Urothelium cell line (cell line): ENCODE data around the gene CCT6B.
"Not testable (repeated sequence)": the region's sequence is repeated elsewhere in the genome, so short reads cannot be mapped to it uniquely, and the experiment has no call there.

Experiments used
- DNase-seq: peaks from one replicate; pipeline ENCODE4 v3.0.0; 2011; ENCODE audit warnings: low spot score, mixed read lengths
- FAIRE-seq: peaks from 2 replicates; lab custom pipeline; 2011; peaks lifted over from hg19 to GRCh38; lab: Jason Lieb, UNC

CCT6B gene

DNA sequence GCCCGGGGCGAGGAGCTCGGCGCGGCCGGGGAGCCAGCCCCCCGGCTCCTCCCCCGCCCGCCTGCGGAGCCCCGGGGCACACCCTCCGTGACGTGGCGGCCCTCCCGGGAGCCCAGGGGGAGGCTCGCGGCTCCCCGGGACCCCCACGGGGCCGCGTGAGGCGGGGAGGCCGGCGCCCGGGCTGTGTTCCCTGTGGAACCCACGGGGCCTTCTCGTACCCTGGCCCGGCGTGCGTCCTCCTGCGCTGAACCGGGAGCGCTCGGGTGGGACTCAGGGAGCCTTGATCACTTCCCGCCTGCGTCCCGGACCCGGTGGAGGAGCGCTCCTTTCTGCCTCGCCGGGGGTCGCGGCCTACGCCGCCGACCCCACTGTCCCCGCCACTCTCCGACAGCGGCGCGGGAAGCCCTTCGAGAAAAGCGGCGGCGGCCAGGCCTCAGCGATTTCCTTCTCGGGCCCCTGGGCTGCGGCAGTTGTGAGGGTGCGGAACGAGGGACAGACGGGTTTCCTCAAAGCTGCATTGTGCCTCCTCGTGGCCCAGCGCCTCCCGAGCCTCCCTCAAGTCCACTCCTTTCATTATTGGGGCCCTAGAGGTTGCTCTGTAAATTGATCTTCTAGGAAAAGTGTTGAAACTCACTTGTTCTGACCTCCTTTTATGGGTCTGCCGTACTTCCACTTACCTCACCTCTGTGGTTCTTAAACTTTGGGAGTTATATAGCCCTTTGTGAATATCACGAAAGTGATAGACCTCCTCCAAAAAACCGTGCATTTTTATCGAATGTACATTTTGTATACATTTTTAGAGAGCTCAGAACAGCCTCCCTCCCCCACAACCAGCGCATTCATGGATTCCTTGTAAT lies 19.6 kb upstream of the CCT6B start:
- peak; percentile 90 for DNase-seq
- FAIRE-seq, result no peak

DNA sequence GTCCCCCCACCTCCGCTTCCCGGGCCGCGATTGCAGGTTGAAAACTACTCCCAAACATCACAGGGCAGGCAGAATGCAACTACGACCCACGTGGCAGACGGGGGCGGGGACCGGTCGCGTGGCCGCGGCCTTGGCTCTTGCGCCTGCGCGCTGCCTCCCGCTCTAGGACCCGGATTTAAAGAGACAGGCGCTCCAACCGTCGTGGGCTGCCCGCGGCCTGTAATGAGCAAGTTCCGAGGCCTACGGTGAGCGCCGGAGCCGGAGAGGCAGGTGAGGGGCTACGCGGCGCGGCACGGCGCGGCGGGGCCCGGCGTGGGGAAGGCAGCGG lies 19.1 kb upstream of the CCT6B start, which contains the start of gene LIG3:
LIG3 (plus strand) TSS at position 160 of the 328 bp plus-strand sequence. CDS start 2,494 bp downstream, outside the sequence.
- FAIRE-seq (peak; percentile 88), DNase-seq (peak; percentile 97)

DNA sequence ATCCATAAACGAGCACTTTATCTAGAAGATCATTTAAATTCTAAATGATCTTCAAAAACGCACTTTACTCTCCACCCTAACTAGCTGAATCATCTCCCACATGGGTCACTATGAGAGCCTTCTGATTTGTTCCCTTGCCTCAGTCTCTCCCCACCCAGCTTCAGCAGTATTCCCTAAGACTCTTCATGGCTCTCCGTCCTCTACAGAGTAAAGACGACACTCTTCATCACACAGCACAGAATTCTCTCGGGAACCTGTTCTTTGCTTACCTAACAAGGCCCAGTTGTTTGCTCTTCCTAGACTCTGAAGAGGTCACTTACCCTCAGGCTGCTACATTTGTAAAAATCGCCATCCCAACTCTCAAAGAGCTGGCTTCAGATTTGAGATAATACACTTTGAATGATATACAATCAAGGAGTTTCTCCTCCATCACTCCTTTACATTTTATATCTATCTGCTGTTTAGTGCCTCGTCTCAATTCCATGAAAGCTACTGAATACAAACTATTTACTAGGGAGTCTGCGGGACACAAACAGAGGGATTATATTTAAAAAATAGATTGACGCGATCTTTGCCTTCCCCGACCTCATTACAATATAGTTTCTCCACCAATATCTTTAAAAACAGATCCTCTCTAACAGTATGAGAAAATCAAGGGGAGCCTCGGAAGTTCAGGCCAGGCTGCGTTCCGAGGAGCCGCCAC lies 18.5 kb upstream of the CCT6B start:
- FAIRE-seq (no peak), DNase-seq (no peak)

DNA sequence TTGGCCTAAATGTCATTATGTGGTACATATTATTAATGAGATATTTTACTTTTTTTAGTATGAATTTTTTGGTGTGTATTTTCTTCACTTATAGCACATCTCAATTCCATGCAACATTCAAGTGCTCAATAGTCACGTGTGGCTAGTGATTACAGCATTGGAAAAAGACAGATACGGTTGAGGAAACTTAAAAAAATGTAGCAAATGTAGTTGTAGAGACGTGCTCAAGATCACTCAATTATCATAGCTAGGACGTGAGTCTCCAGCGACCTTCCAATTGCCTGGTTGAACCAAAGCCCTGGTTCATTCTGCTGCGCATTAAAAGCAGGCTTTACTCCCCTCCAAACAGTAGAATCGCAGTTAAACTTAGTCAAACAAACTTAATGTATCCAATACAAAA lies 17.9 kb upstream of the CCT6B start:
- FAIRE-seq, result no peak
- no peak for DNase-seq

DNA sequence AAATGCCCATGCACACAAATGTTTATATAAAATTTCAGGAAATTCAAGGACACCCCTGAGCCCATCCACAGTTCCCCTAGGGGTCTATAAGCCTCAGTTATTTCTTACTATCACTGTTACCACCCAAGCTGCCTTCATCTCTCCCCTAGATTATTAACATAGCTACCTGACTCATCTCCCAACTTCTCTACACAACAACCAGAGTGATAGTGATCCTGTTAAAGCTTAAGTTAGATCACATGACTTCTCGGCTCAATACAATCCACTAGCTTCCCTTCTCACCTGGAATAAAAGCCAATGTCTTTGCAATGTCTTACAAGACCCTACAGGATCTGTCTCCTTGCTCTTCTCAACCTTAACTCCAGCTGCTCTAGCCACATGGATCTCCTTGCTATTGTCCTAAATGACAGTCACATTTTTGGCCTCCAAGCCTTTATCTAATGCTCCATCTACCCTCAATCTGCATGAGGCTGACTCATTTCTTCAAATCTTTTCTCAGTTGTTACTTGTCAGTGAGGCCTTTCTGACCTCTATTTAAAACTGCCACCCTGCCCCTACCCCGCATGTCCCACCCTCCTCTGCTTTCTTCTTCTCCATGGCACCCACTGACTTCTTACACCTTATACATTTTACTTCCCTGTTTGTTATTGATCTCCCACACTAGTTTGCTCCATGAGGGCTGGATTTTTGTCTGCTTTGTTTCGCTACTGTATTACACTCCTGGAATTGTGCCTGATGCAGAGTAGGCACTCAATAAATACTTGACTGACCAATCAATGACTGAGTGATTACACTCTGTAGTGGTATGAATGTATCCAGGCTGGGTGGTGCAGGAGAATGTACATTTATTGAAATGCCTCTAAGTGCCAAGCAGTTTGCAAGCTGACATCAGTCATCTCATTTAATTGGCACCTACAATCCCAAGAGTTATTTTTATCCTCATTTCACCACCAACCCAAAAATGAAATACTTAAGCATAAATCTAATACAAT lies 13.8 kb upstream of the CCT6B start:
- FAIRE-seq, result no peak
- no peak for DNase-seq

DNA sequence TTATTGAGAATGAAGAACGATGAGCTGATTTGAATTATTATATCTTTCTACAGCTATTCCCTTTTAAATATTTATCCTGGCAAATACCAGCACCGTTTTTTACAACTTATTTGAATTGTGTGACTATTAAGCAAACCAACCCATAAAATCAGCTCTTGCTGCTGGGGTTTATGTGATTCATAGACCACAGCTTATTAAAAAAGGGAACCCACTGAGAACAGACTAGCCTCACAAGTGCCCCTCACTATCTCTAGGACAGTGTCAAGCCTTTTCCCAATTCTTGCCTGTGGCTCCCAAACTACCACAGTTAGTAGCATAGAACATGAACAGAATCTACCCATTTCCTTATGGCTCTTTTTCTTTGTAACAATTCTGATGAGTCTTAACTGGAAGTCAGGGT lies 12.9 kb upstream of the CCT6B start:
- FAIRE-seq (no peak), DNase-seq (no peak)

DNA sequence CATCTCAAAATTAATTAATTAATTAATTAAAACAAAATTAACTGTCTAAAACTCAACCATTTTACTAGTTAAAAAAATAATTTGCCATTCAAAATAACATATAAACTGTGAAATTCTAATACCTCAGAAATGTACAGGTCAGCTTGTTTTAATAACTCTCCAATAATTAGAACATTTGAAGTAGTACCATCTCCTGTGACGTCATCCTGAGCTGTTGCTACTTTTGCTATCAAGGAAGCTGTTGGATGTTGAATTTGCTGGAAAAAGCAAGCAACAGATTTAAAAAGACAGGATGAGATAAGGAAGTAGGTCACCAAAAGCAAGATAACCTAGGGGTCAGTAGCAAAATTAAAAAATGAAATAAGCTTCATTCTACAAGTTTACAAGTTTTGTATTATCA lies 2.8 kb downstream of the CCT6B start:
- FAIRE-seq, result no peak

DNA sequence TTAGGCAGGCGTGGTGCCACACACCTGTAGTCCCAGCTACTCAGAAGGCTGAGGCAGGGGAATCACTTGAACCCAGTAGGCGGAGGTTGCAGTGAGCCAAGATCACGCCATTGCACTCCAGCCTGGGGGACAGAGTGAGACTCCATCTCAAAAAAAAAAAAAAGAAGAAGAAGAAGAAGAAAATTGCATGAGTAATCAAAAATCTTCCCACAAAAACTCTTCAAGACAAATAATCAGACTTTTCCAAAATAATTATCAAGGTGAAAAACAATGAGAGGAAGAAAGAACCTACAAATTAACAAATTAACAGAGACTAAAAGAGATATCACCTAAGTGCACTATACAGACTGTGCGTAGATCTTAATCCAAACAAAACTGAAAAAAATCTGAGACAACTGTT lies 10.5 kb downstream of the CCT6B start:
- FAIRE-seq, DNase-seq: not testable (repeated sequence)

More for the DNA sequence above, 2.8 kb downstream of the CCT6B start:
- no peak for DNase-seq

DNA sequence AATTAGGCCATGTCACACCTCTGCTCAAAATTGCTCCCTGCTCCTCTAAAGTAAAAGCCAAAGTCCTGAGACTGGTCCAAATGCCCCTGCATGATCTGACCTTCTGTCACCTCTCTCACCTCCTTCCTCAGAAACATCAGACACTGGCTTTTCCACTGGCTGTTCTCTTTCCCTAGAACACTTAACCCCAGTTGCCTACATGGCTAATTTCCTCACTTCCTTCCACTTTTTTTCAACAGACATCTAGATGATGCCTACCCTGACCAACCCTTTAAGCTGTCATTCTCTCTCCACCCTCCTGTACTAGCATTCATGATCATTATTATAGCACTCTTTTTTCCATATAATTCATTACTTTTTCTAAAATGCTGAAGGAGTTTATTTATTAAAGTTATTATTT lies 31.0 kb downstream of the CCT6B start:
- FAIRE-seq, result no peak
- DNase-seq, result no peak

DNA sequence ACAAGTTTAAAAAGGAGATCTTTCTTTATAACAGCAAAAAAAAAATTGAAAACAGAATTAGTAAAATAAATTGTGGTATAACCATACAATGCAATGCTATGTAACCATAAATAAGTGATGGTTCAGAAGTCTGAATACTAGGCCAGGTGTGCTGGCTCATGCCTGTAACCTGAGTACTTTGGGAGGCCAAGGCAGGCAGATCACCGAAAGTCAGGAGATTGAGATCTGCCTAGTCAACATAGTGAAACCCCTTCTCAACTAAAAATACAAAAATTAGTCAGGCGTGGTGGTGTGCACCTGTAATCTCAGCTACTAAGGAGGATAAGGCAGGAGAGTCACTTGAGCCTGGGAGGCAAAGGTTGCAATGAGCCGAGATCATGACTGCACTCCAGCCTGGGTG lies 34.6 kb downstream of the CCT6B start:
- DNase-seq (no peak), FAIRE-seq (no peak)

DNA sequence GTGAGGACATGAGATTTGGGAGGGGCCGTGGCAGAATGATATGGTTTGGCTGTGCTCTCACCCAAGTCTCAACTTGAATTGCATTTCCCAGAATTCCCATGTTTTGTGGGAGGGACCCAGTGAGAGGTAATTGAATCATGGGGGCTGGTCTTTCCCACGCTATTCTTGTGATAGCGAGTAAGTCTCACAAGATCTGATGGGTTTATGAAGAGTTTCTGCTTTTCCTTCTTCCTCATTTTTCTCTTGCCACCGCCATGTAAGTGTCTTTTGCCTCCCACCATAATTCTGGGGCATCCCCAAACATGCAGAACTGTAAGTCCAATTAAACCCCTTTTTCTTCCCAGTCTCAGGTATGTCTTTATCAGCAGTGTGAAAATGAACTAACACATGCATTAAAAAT lies 40.6 kb downstream of the CCT6B start:
- FAIRE-seq, result no peak
- DNase-seq, result no peak

DNA sequence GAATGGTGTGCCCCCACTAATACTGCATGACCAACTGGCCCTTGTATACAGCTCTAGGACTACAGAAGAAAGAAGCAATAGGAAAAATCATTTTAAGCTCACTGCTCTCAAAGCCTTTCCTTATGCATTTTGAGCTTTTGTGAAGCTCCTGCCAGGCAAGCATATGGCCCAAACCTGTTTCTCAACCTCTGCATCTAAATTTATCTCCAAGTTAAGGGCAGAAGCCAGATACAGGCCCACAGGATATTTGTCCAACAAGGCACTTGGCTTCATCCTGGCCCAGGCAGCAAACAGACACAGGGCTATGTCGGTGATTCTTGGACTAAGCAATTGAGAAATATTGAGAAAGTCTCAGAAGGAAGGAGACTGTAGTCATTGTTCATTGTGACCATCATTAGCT lies 43.9 kb downstream of the CCT6B start:
- FAIRE-seq (no peak), DNase-seq (no peak)

DNA sequence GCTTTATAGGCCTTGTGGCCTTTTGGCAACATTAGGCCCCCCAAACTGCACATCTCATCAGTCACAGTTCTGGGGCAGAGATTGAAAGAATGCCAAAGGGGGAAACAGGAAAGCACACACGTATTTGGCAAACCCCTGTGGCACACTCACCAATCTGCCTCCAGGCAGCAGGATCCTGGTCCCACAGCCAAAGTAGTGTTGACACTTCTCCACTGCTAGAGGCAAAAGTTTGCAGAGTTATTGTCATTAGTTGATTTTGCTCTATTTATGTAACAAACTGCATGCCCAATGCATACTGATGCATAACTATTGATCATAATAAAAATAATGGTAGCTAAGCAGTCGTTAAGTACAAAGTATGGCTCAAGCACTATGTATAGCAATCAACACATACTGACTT lies 45.1 kb downstream of the CCT6B start:
- FAIRE-seq, result no peak
- no peak for DNase-seq

DNA sequence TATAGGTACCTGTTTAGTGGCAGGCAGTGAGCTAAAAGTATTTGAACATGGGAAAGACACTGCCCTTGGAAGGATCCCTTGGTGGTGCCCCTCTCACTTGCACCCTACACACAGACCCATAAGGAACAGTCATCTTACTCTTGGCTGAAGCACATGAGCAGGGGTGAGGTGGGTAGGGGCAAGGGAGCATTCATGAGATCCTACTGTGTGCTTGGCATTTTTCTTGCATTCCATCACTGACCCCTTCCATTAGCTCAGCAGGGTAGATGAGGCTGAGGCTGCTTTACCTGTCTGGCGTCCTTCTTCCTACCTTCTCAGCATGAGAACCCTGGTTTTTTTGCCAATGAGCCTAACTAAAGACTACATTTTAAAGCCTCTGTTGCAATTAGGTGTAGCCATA lies 48.3 kb downstream of the CCT6B start:
- no peak for DNase-seq
- FAIRE-seq, result no peak

DNA sequence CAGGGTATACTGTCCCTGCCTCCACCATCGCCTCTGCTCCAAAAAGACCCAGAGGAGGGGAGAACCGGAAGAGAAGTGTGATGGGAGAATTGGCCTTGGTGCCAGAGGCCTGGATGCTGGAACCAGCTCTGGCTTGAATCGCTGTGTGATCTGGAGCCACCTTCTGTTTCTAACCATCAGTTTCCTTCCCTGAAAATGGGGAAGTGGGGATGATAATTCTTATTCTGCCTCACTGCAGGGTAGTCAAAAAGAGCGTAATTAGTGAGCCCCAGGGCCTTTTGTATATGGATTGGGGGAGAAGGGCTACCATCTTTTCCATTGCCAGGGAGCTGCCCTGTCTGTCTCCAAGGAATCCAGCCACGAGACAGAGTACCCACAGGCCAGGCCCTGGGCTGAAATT lies 52.2 kb downstream of the CCT6B start:
- DNase-seq, result no peak
- FAIRE-seq, result no peak

DNA sequence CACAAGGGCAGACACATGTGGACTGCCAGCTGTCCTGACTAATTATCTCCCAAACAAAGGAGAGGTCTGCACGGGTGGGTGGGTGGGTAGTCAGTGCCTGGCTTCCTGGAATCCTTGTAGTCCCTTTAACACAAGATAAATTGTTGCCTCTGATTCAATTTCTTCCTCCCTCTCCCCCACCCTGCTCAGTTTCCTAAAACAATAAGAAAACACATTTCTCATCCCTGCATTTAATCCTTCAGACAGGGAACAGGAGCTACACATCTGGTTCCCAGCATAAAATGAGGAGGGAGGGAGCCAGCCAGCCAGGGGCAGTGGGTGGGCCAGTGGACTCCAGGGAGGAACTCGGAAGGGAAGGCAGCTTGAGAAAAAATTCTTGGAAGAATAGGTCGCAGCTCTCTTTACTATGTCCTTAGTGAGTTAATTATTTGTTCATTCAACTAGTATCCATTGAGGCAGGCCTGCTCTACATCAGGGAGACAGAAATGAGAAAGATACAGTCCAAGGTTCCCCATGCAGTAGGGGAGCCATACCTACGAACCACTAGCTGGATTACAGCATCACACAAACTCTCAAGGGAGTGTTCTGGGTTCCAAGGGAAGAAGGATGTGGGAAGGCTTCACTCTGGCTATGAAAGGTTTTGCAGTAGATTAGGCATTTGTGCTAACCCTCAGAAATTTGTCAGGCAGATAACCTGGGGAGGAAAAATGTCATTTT lies 58.3 kb downstream of the CCT6B start:
- no peak for FAIRE-seq
- DNase-seq, result no peak

DNA sequence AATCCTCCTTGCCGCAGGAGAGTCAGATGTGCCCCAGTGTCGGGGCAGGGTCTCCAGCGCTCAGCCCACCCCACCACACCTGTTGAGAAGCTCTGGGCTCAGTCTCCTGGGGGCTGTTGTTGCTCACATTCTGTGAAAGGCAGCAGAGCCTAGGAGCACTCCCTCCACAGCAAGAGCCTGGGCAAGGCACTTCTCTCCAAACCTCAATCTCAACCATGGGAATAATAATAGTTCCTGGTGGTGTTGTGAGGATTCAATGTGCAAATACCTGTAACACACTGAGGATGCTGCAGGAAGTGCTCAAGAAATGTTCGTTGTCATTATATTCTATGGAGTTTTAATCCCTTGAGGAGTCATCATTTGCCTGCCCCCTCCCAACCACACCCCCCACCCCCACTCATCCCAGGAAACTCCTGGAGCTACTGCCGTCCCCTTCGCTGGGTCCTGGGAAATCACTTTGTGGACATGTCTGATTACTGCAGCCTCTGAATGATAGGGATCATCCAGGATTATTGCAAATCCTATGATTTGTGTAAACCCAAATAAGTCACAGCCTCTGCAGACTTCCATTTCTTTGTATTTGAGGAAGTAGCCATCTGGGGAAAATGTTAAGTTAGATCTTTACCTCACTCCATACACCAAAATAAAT lies 61.5 kb downstream of the CCT6B start:
- DNase-seq (no peak), FAIRE-seq (no peak)

DNA sequence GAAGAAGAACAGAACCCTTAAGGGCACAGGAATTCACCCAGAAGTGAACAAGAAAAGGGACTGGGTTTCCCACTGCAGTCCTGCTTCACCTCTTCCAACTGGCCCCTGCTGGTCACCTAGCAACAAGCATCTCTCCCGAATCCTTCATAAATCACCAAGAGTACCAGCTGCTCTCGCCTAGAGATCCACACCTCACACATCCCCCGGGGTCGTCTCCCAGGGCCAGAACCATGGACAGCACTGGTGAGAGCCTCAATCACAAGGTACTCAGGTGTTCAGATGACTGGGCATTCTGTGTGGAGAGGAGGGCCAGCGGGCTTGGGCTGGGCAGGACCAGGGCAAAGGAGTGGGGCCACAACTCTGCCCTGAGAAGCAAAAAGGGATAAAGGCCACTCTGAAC lies 65.9 kb downstream of the CCT6B start:
- FAIRE-seq (no peak), DNase-seq (no peak)

DNA sequence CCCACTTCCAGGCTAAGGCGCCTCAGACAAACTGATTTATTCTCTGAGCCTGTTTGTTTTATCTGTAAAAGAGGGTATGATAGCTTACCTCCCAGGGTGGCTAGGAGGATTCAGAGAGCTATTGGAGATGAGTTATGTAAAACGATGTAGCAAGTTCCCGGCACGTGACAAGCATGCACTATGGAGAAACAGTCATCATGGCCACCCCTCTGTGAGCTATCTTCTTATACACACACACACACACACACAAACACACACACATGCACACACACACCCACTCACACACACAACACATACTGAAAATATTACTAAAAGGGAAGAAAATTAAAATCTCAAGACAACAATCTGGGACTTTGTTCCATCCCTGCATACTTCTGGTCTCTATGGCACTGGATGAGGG lies 66.3 kb downstream of the CCT6B start:
- FAIRE-seq (no peak), DNase-seq (no peak)
